ENCODE measurements around the gene DCUN1D1.

Gene DCUN1D1

GRCh38 chr3:182964179-182964578, 16.2 kb downstream of the DCUN1D1 start:
- Histone ChIP-seq H3K4me1 (ENCODE audit: control insufficient read depth, low read depth, low read length) (peaks cover 5% of the 10 kb centered on the region), H3K27ac (ENCODE audit: low read depth, low read length) (no peak overlapping the region), H3K9ac (ENCODE audit: low read length) (no peak overlapping the region), H2BK15ac (replicated peaks; ENCODE audit: low read depth) (no peak overlapping the region), H3K4me2 (ENCODE audit: low read length) (no peak overlapping the region), H3K4me3 (ENCODE audit: low read length) (no peak overlapping the region), H3K79me1 (ENCODE audit: low read length) (peaks cover 6% of the 10 kb centered on the region), H3K56ac (ENCODE audit: low read length) (no peak overlapping the region), H2BK5ac (ENCODE audit: low read length) (no peak overlapping the region), H3K79me2 (ENCODE audit: control insufficient read depth, insufficient read depth, low read length) (peaks cover 21% of the 10 kb centered on the region), H4K8ac (ENCODE audit: low read depth, low read length) (no peak overlapping the region), H3K27me3 (ENCODE audit: insufficient read depth, low read length, poor library complexity) (no peaks in the 10 kb centered on the region), H2AK5ac (ENCODE audit: low read length) (no peak overlapping the region), H3K36me3 (ENCODE audit: control insufficient read depth, insufficient read depth, low read length) (no peaks in the 10 kb centered on the region), H2BK120ac (ENCODE audit: low read depth, low read length) (no peak overlapping the region), H4K5ac (ENCODE audit: low read length) (no peak overlapping the region), H3K18ac (ENCODE audit: low read length) (no peak overlapping the region), H3K23ac (ENCODE audit: low read length) (no peak overlapping the region), H3K4ac (ENCODE audit: low read depth, low read length) (no peak overlapping the region)
- no CpG with 5 or more reads among the region's 1 CpG for whole genome bisulfite sequencing (ENCODE audit: extremely low coverage, insufficient coverage, low lambda C conversion rate)
- DNase-seq, result no peak

DNA sequence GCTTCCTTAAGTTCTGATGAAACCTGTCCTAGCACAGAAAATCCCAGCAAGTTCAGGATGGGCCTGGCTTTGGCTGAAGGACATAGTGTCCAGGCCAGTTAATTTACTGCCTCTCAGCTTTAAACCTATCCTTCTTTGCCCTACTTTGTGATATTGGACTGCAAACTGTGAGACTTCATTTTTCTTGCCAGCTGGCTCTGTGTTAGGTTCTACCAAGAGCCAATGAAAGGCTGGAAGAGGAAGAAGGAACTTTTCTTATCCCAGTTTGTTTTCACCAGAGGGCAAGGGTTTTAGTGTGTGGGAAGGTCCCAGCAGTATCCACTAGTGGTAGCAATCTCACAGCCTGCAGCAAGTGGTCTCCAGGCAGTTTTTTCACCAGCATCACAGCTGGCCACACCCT, 18.2 kb downstream of the DCUN1D1 start:
- peaks cover 3% of the 10 kb centered on the region for H3K4me1 ChIP-seq (ENCODE audit: control insufficient read depth, low read depth, low read length)
- H4K5ac ChIP-seq (ENCODE audit: low read length), result no peak overlapping the region
- H3K27me3 ChIP-seq (ENCODE audit: insufficient read depth, low read length, poor library complexity), result no peaks in the 10 kb centered on the region
- H3K18ac ChIP-seq (ENCODE audit: low read length), result no peak overlapping the region
- H3K79me2 ChIP-seq (ENCODE audit: control insufficient read depth, insufficient read depth, low read length), result peaks cover 8% of the 10 kb centered on the region
- DNase-seq, result no peak
- no peak overlapping the region for H2BK15ac ChIP-seq (replicated peaks; ENCODE audit: low read depth)
- H2BK120ac ChIP-seq (ENCODE audit: low read depth, low read length), result no peak overlapping the region
- H3K56ac ChIP-seq (ENCODE audit: low read length), result no peak overlapping the region
- no peaks in the 10 kb centered on the region for H3K36me3 ChIP-seq (ENCODE audit: control insufficient read depth, insufficient read depth, low read length)
- H3K27ac ChIP-seq (ENCODE audit: low read depth, low read length), result no peak overlapping the region
- no peak overlapping the region for H4K8ac ChIP-seq (ENCODE audit: low read depth, low read length)
- H3K4me3 ChIP-seq (ENCODE audit: low read length), result no peak overlapping the region
- no peak overlapping the region for H3K4me2 ChIP-seq (ENCODE audit: low read length)
- no peak overlapping the region for H3K4ac ChIP-seq (ENCODE audit: low read depth, low read length)
- no peak overlapping the region for H3K9ac ChIP-seq (ENCODE audit: low read length)
- no peak overlapping the region for H2BK5ac ChIP-seq (ENCODE audit: low read length)
- no peak overlapping the region for H2AK5ac ChIP-seq (ENCODE audit: low read length)
- H3K23ac ChIP-seq (ENCODE audit: low read length), result no peak overlapping the region
- H3K79me1 ChIP-seq (ENCODE audit: low read length), result peaks cover 4% of the 10 kb centered on the region

- Histone ChIP-seq H4K5ac (ENCODE audit: low read length) (no peak overlapping the region), H3K27ac (ENCODE audit: low read depth, low read length) (peak overlapping the region; percentile 1), H3K4me2 (ENCODE audit: low read length) (no peak overlapping the region), H3K27me3 (ENCODE audit: insufficient read depth, low read length, poor library complexity) (no peaks in the 10 kb centered on the region), H3K79me1 (ENCODE audit: low read length) (peaks cover 2% of the 10 kb centered on the region), H2BK5ac (ENCODE audit: low read length) (no peak overlapping the region), H3K4ac (ENCODE audit: low read depth, low read length) (no peak overlapping the region), H3K79me2 (ENCODE audit: control insufficient read depth, insufficient read depth, low read length) (no peaks in the 10 kb centered on the region), H3K9ac (ENCODE audit: low read length) (no peak overlapping the region), H2BK15ac (replicated peaks; ENCODE audit: low read depth) (no peak overlapping the region), H3K23ac (ENCODE audit: low read length) (no peak overlapping the region), H2AK5ac (ENCODE audit: low read length) (no peak overlapping the region), H2BK120ac (ENCODE audit: low read depth, low read length) (no peak overlapping the region), H3K36me3 (ENCODE audit: control insufficient read depth, insufficient read depth, low read length) (no peaks in the 10 kb centered on the region), H4K8ac (ENCODE audit: low read depth, low read length) (no peak overlapping the region), H3K56ac (ENCODE audit: low read length) (peak overlapping the region; percentile 28), H3K18ac (ENCODE audit: low read length) (peak overlapping the region; percentile 68), H3K4me1 (ENCODE audit: control insufficient read depth, low read depth, low read length) (peaks cover 3% of the 10 kb centered on the region), H3K4me3 (ENCODE audit: low read length) (no peak overlapping the region)
- DNase-seq, result no peak
- no CpG with 5 or more reads among the region's 4 CpGs for WGBS (ENCODE audit: extremely low coverage, insufficient coverage, low lambda C conversion rate)
Observed at GRCh38 chr3:182959474-182960350, 20.6 kb downstream of the DCUN1D1 start.

GRCh38 chr3:182957676-182958266, 22.6 kb downstream of the DCUN1D1 start:
- WGBS (ENCODE audit: extremely low coverage, insufficient coverage, low lambda C conversion rate), result no CpG with 5 or more reads among the region's 4 CpGs
- Histone ChIP-seq H4K5ac (ENCODE audit: low read length) (no peak overlapping the region), H2BK120ac (ENCODE audit: low read depth, low read length) (no peak overlapping the region), H3K27ac (ENCODE audit: low read depth, low read length) (no peak overlapping the region), H2BK15ac (replicated peaks; ENCODE audit: low read depth) (no peak overlapping the region), H3K36me3 (ENCODE audit: control insufficient read depth, insufficient read depth, low read length) (no peaks in the 10 kb centered on the region), H3K79me2 (ENCODE audit: control insufficient read depth, insufficient read depth, low read length) (no peaks in the 10 kb centered on the region), H3K9ac (ENCODE audit: low read length) (no peak overlapping the region), H3K23ac (ENCODE audit: low read length) (no peak overlapping the region), H3K56ac (ENCODE audit: low read length) (no peak overlapping the region), H3K79me1 (ENCODE audit: low read length) (peaks cover 2% of the 10 kb centered on the region), H3K27me3 (ENCODE audit: insufficient read depth, low read length, poor library complexity) (no peaks in the 10 kb centered on the region), H2AK5ac (ENCODE audit: low read length) (no peak overlapping the region), H3K4me2 (ENCODE audit: low read length) (no peak overlapping the region), H3K18ac (ENCODE audit: low read length) (no peak overlapping the region), H4K8ac (ENCODE audit: low read depth, low read length) (no peak overlapping the region), H3K4me3 (ENCODE audit: low read length) (no peak overlapping the region), H3K4me1 (ENCODE audit: control insufficient read depth, low read depth, low read length) (peaks cover 3% of the 10 kb centered on the region), H2BK5ac (ENCODE audit: low read length) (no peak overlapping the region), H3K4ac (ENCODE audit: low read depth, low read length) (no peak overlapping the region)
- no peak for DNase-seq

- Histone ChIP-seq H4K8ac (ENCODE audit: low read depth, low read length) (no peak overlapping the region), H4K5ac (ENCODE audit: low read length) (no peak overlapping the region), H3K4me1 (ENCODE audit: control insufficient read depth, low read depth, low read length) (peaks cover 3% of the 10 kb centered on the region), H3K79me1 (ENCODE audit: low read length) (peaks cover 2% of the 10 kb centered on the region), H3K4me2 (ENCODE audit: low read length) (no peak overlapping the region), H3K23ac (ENCODE audit: low read length) (no peak overlapping the region), H3K4me3 (ENCODE audit: low read length) (no peak overlapping the region), H3K4ac (ENCODE audit: low read depth, low read length) (no peak overlapping the region), H3K18ac (ENCODE audit: low read length) (no peak overlapping the region), H2BK120ac (ENCODE audit: low read depth, low read length) (no peak overlapping the region), H3K36me3 (ENCODE audit: control insufficient read depth, insufficient read depth, low read length) (no peaks in the 10 kb centered on the region), H3K9ac (ENCODE audit: low read length) (no peak overlapping the region), H3K27ac (ENCODE audit: low read depth, low read length) (no peak overlapping the region), H3K56ac (ENCODE audit: low read length) (no peak overlapping the region), H2BK15ac (replicated peaks; ENCODE audit: low read depth) (no peak overlapping the region), H3K79me2 (ENCODE audit: control insufficient read depth, insufficient read depth, low read length) (no peaks in the 10 kb centered on the region), H2AK5ac (ENCODE audit: low read length) (no peak overlapping the region), H3K27me3 (ENCODE audit: insufficient read depth, low read length, poor library complexity) (no peaks in the 10 kb centered on the region), H2BK5ac (ENCODE audit: low read length) (no peak overlapping the region)
- no peak for DNase-seq
- no CpG with 5 or more reads among the region's 5 CpGs for WGBS (ENCODE audit: extremely low coverage, insufficient coverage, low lambda C conversion rate)
Observed at GRCh38 chr3:182957226-182957625, 23.1 kb downstream of the DCUN1D1 start.
